Tibial nerve (tissue), 4 donors: ENCODE data around the gene TIMM22. TPM values are rescaled to one million over a fixed set of nuclear protein-coding genes. Genes with fewer than 3 reads are reported as not detected.

Experiments
- DNase-seq, 2 donors: peaks; one replicate each; pipeline ENCODE4 v3.0.0-alpha.2; 2019; ENCODE audit warnings: low spot score in 2 of 2
- H3K27ac ChIP-seq, 4 donors: fragments of 200-600 bp; sonication (generic) in 3 of 4; one replicate each; pipeline ENCODE4 v1.5.1; 2017 to 2019; ENCODE audit warnings: mild to moderate bottlenecking in 1 of 4
- H3K27me3 ChIP-seq, 2 donors: fragments of 200-600 bp; sonication (generic) in 1 of 2; one replicate each; pipeline versions ENCODE4 v1.5.1 to v1.6.0; 2017 to 2019
- H3K36me3 ChIP-seq, 3 donors: fragments of 200-600 bp; sonication (generic); one replicate each; pipeline ENCODE4 v1.5.1; 2018 to 2019
- H3K4me1 ChIP-seq, 4 donors: fragments of 200-600 bp; sonication (generic) in 3 of 4; one replicate each; pipeline ENCODE4 v1.5.1; 2017 to 2019
- H3K4me3 ChIP-seq, 4 donors: fragments of 200-600 bp; sonication (generic) in 3 of 4; one replicate each; pipeline ENCODE4 v1.5.1; 2017 to 2019; ENCODE audit warnings: mild to moderate bottlenecking in 1 of 4, moderate library complexity in 1 of 4
- H3K9me3 ChIP-seq, 4 donors: fragments of 200-600 bp; sonication (generic) in 3 of 4; one replicate each; pipeline ENCODE4 v1.5.1; 2017 to 2019
- CTCF ChIP-seq, 5 experiments: fragments of 200-600 bp in 3 of 5; fragments of 450-650 bp in 2 of 5; sonication (generic) in 3 of 5; IDR thresholded peaks; one replicate each; pipeline ENCODE4 v1.5.1; 2016 to 2019; ENCODE audit warnings: antibody characterized with exemption in 5 of 5, mild to moderate bottlenecking in 3 of 5, moderate library complexity in 2 of 5
- EP300 ChIP-seq, 2 donors: sonication (generic); formaldehyde crosslinking; IDR thresholded peaks; one replicate each; pipeline ENCODE4 v1.6.1; 2017; ENCODE audit warnings: antibody characterized with exemption in 2 of 2, mild to moderate bottlenecking in 1 of 2
- POLR2A ChIP-seq, 2 donors: fragments of 450-650 bp; IDR thresholded peaks; one replicate each; pipeline ENCODE4 v1.6.1; 2017; ENCODE audit warnings: antibody characterized with exemption in 2 of 2, mild to moderate bottlenecking in 2 of 2, moderate library complexity in 2 of 2
- WGBS, 2 donors: methylation state at CpG; one replicate each; pipeline ENCODE4 v1.1.5; 2018; 5-methylcytosine and 5-hydroxymethylcytosine counted together
- total RNA-seq, 4 donors: library from RNA; depleted of rRNA; stranded (reverse); fragments of >200 nt; gene quantifications; one replicate each; pipeline ENCODE4 v1.1.0, GENCODE V29; 2016

Gene TIMM22
- total RNA-seq, 4 donors from 2014 or later: 11.1 to 18.4 (median 14.7) TPM

GRCh38 chr17:1004769-1005295, 7.9 kb downstream of the TIMM22 start:
- Histone ChIP-seq H3K4me1 (peaks cover 4 to 95% (median 40%) of the 10 kb centered on the region in 4 donors), H3K36me3 (peaks cover 0 to 70% (median 26%) of the 10 kb centered on the region in 3 donors), H3K9me3 (no peaks in the 10 kb centered on the region), H3K4me3 (no peak overlapping the region), H3K27ac (peak overlapping the region; percentile 30 to 83 (median 75)), H3K27me3 (no peaks in the 10 kb centered on the region)
- DNase-seq: no peak
- 74 to 79% methylated on average over 13 of the region's 13 CpGs for WGBS, 2 donors
- no peak for TF ChIP-seq EP300 (IDR thresholded peaks at IDR 0.05)
- no peak for TF ChIP-seq CTCF (IDR thresholded peaks at IDR 0.05)
- TF ChIP-seq POLR2A (IDR thresholded peaks at IDR 0.05): no peak

GRCh38 chr17:1005361-1005946, 8.5 kb downstream of the TIMM22 start:
- TF ChIP-seq EP300 (IDR thresholded peaks at IDR 0.05) (peak; percentile 13 to 65), CTCF (IDR thresholded peaks at IDR 0.05) (no peak), POLR2A (IDR thresholded peaks at IDR 0.05) (no peak)
- 23 to 29% methylated on average over 23 of the region's 23 CpGs for WGBS, 2 donors
- DNase-seq: no peak

GRCh38 chr17:1006054-1006453, 9.1 kb downstream of the TIMM22 start:
- 70 to 73% methylated on average over 15 to 16 of the region's 16 CpGs for WGBS, 2 donors
- H3K4me3 ChIP-seq: no peak overlapping the region
- peaks cover 0 to 70% (median 24%) of the 10 kb centered on the region in 3 donors for H3K36me3 ChIP-seq
- no peak for DNase-seq
- TF ChIP-seq EP300 (IDR thresholded peaks at IDR 0.05): no peak
- peak overlapping the region; percentile 46 to 83 (median 71) for H3K27ac ChIP-seq
- no peaks in the 10 kb centered on the region for H3K9me3 ChIP-seq
- no peaks in the 10 kb centered on the region for H3K27me3 ChIP-seq
- peaks cover 4 to 96% (median 40%) of the 10 kb centered on the region in 4 donors for H3K4me1 ChIP-seq

More at GRCh38 chr17:1005361-1005946, 8.5 kb downstream of the TIMM22 start:
- Histone ChIP-seq H3K27me3 (no peaks in the 10 kb centered on the region), H3K9me3 (no peaks in the 10 kb centered on the region), H3K4me1 (peaks cover 4 to 97% (median 40%) of the 10 kb centered on the region in 4 donors), H3K27ac (peak overlapping the region; percentile 46 to 83 (median 71)), H3K36me3 (peaks cover 0 to 70% (median 26%) of the 10 kb centered on the region in 3 donors), H3K4me3 (peak overlapping the region in 1 of 4 donors; percentile 3)

GRCh38 chr17:1007310-1008007, 10.5 kb downstream of the TIMM22 start:
- H3K4me1 ChIP-seq: peaks cover 4 to 82% (median 34%) of the 10 kb centered on the region in 4 donors
- no peaks in the 10 kb centered on the region for H3K27me3 ChIP-seq
- no peaks in the 10 kb centered on the region for H3K9me3 ChIP-seq
- H3K36me3 ChIP-seq: peaks cover 0 to 70% (median 16%) of the 10 kb centered on the region in 3 donors
- peak overlapping the region; percentile 56 to 89 (median 71) for H3K27ac ChIP-seq
- DNase-seq: no peak
- 82 to 93% methylated on average over 12 to 14 of the region's 16 CpGs for WGBS, 2 donors
- TF ChIP-seq CTCF (IDR thresholded peaks at IDR 0.05) (no peak), EP300 (IDR thresholded peaks at IDR 0.05) (no peak), POLR2A (IDR thresholded peaks at IDR 0.05) (no peak)
- H3K4me3 ChIP-seq: no peak overlapping the region

- no peaks in the 10 kb centered on the region for H3K27me3 ChIP-seq
- no peaks in the 10 kb centered on the region for H3K9me3 ChIP-seq
- peak overlapping the region; percentile 58 to 89 (median 71) for H3K27ac ChIP-seq
- no peak overlapping the region for H3K4me3 ChIP-seq
- 68 to 85% methylated on average over 19 to 21 of the region's 21 CpGs for WGBS, 2 donors
- peaks cover 0 to 72% (median 9%) of the 10 kb centered on the region in 3 donors for H3K36me3 ChIP-seq
- DNase-seq: peak; percentile 57 to 61
- H3K4me1 ChIP-seq: peaks cover 4 to 74% (median 27%) of the 10 kb centered on the region in 4 donors
- no peak for TF ChIP-seq CTCF (IDR thresholded peaks at IDR 0.05)
- TF ChIP-seq POLR2A (IDR thresholded peaks at IDR 0.05): no peak
- peak in 1 of 2 donors; percentile 84 for TF ChIP-seq EP300 (IDR thresholded peaks at IDR 0.05)
These were observed 11.3 kb downstream of the TIMM22 start for GRCh38 chr17:1008008-1008761.
